COR-L47 (cell line): ENCODE data around the gene RBMX2.

Experiments
- DNase-seq: peaks from one replicate; lab custom pipeline; 2025; lab: John Stamatoyannopoulos, UW

Gene RBMX2

GRCh38 chrX:130446974-130447373, 45.2 kb downstream of the RBMX2 start:
- no peak for DNase-seq
